ENCODE measurements around the gene OR1S1. TPM values are rescaled to one million over a fixed set of nuclear protein-coding genes. Genes with fewer than 3 reads are reported as not detected.

The OR1S1 gene
- total RNA-seq, 1 experiment from 2014 or later: not detected

GRCh38 chr11:58164990-58165389 is 47.5 kb upstream of the OR1S1 start:
- POLR2A ChIA-PET: no interaction called here
- no peak for ATAC-seq
- Mint-ChIP-seq H3K4me3 (no peak overlapping the region), H3K27me3 (ENCODE audit: low read depth) (no peaks in the 10 kb centered on the region), H3K4me1 (peaks cover 11% of the 10 kb centered on the region), H3K9me3 (peaks cover 7% of the 10 kb centered on the region), H3K36me3 (no peaks in the 10 kb centered on the region), H3K27ac (no peak overlapping the region)
- no peak for DNase-seq (ENCODE audit: low spot score)
- TF ChIP-seq ATF2 (CRISPR knock-in tag; IDR thresholded peaks at IDR 0.05; ENCODE audit: borderline replicate concordance, low read depth) (no peak), ERG (CRISPR knock-in tag; IDR thresholded peaks at IDR 0.05) (no peak), ZNF219 (CRISPR knock-in tag; IDR thresholded peaks at IDR 0.05; ENCODE audit: borderline replicate concordance) (no peak), SP1 (CRISPR knock-in tag; conservative IDR thresholded peaks at IDR 0.05) (no peak), SOX15 (CRISPR knock-in tag; IDR thresholded peaks at IDR 0.05) (no peak), RORB (CRISPR knock-in tag; IDR thresholded peaks at IDR 0.05) (no peak), ELF4 (CRISPR knock-in tag; IDR thresholded peaks at IDR 0.05; ENCODE audit: low read depth) (no peak), ESRRA (CRISPR knock-in tag; IDR thresholded peaks at IDR 0.05; ENCODE audit: borderline replicate concordance) (no peak), CBFB (CRISPR knock-in tag; IDR thresholded peaks at IDR 0.05; ENCODE audit: low read depth) (no peak), CDX4 (CRISPR knock-in tag; IDR thresholded peaks at IDR 0.05; ENCODE audit: borderline replicate concordance) (no peak), CREM (CRISPR knock-in tag; IDR thresholded peaks at IDR 0.05) (no peak)
- TF ChIP-seq, protein P1, sequence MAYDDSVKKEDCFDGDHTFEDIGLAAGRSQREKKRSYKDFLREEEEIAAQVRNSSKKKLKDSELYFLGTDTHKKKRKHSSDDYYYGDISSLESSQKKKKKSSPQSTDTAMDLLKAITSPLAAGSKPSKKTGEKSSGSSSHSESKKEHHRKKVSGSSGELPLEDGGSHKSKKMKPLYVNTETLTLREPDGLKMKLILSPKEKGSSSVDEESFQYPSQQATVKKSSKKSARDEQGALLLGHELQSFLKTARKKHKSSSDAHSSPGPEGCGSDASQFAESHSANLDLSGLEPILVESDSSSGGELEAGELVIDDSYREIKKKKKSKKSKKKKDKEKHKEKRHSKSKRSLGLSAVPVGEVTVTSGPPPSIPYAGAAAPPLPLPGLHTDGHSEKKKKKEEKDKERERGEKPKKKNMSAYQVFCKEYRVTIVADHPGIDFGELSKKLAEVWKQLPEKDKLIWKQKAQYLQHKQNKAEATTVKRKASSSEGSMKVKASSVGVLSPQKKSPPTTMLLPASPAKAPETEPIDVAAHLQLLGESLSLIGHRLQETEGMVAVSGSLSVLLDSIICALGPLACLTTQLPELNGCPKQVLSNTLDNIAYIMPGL (CRISPR knock-in tag; IDR thresholded peaks at IDR 0.05): no peak
- TF ChIP-seq, protein P2, sequence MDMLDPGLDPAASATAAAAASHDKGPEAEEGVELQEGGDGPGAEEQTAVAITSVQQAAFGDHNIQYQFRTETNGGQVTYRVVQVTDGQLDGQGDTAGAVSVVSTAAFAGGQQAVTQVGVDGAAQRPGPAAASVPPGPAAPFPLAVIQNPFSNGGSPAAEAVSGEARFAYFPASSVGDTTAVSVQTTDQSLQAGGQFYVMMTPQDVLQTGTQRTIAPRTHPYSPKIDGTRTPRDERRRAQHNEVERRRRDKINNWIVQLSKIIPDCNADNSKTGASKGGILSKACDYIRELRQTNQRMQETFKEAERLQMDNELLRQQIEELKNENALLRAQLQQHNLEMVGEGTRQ (CRISPR knock-in tag; IDR thresholded peaks at IDR 0.05): no peak
- TF ChIP-seq, protein P3, sequence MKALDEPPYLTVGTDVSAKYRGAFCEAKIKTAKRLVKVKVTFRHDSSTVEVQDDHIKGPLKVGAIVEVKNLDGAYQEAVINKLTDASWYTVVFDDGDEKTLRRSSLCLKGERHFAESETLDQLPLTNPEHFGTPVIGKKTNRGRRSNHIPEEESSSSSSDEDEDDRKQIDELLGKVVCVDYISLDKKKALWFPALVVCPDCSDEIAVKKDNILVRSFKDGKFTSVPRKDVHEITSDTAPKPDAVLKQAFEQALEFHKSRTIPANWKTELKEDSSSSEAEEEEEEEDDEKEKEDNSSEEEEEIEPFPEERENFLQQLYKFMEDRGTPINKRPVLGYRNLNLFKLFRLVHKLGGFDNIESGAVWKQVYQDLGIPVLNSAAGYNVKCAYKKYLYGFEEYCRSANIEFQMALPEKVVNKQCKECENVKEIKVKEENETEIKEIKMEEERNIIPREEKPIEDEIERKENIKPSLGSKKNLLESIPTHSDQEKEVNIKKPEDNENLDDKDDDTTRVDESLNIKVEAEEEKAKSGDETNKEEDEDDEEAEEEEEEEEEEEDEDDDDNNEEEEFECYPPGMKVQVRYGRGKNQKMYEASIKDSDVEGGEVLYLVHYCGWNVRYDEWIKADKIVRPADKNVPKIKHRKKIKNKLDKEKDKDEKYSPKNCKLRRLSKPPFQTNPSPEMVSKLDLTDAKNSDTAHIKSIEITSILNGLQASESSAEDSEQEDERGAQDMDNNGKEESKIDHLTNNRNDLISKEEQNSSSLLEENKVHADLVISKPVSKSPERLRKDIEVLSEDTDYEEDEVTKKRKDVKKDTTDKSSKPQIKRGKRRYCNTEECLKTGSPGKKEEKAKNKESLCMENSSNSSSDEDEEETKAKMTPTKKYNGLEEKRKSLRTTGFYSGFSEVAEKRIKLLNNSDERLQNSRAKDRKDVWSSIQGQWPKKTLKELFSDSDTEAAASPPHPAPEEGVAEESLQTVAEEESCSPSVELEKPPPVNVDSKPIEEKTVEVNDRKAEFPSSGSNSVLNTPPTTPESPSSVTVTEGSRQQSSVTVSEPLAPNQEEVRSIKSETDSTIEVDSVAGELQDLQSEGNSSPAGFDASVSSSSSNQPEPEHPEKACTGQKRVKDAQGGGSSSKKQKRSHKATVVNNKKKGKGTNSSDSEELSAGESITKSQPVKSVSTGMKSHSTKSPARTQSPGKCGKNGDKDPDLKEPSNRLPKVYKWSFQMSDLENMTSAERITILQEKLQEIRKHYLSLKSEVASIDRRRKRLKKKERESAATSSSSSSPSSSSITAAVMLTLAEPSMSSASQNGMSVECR (CRISPR knock-in tag; IDR thresholded peaks at IDR 0.05; ENCODE audit: borderline replicate concordance): no peak
- TF ChIP-seq, protein P4, sequence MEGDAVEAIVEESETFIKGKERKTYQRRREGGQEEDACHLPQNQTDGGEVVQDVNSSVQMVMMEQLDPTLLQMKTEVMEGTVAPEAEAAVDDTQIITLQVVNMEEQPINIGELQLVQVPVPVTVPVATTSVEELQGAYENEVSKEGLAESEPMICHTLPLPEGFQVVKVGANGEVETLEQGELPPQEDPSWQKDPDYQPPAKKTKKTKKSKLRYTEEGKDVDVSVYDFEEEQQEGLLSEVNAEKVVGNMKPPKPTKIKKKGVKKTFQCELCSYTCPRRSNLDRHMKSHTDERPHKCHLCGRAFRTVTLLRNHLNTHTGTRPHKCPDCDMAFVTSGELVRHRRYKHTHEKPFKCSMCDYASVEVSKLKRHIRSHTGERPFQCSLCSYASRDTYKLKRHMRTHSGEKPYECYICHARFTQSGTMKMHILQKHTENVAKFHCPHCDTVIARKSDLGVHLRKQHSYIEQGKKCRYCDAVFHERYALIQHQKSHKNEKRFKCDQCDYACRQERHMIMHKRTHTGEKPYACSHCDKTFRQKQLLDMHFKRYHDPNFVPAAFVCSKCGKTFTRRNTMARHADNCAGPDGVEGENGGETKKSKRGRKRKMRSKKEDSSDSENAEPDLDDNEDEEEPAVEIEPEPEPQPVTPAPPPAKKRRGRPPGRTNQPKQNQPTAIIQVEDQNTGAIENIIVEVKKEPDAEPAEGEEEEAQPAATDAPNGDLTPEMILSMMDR (IDR thresholded peaks at IDR 0.05): no peak
- CTCF ChIA-PET: no interaction called here

Measured in WTC11 (cell line).